GM12873 (cell line): ENCODE results near the gene HSF4.
A peak's percentile ranks its signal among the peaks of the same experiment; 100 is the strongest.

ENCODE experiments used
- TF ChIP-seq, protein P1 (sequence below): IDR thresholded peaks from 2 replicates; pipeline ENCODE4 v1.5.1; 2012; ENCODE audit warnings: low read depth, mild to moderate bottlenecking, moderate library complexity, low read length, control low read depth; ENCODE audit not compliant: insufficient read depth; ENCODE audit errors: missing control alignments

HSF4 gene

GRCh38 chr16:67184995-67185650 is 20.6 kb downstream of the HSF4 start:
- TF ChIP-seq, protein P1, sequence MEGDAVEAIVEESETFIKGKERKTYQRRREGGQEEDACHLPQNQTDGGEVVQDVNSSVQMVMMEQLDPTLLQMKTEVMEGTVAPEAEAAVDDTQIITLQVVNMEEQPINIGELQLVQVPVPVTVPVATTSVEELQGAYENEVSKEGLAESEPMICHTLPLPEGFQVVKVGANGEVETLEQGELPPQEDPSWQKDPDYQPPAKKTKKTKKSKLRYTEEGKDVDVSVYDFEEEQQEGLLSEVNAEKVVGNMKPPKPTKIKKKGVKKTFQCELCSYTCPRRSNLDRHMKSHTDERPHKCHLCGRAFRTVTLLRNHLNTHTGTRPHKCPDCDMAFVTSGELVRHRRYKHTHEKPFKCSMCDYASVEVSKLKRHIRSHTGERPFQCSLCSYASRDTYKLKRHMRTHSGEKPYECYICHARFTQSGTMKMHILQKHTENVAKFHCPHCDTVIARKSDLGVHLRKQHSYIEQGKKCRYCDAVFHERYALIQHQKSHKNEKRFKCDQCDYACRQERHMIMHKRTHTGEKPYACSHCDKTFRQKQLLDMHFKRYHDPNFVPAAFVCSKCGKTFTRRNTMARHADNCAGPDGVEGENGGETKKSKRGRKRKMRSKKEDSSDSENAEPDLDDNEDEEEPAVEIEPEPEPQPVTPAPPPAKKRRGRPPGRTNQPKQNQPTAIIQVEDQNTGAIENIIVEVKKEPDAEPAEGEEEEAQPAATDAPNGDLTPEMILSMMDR = peak; percentile 90

GRCh38 chr16:67185651-67186134 is 21.1 kb downstream of the HSF4 start:
- TF ChIP-seq, protein P1 = no peak

DNA sequence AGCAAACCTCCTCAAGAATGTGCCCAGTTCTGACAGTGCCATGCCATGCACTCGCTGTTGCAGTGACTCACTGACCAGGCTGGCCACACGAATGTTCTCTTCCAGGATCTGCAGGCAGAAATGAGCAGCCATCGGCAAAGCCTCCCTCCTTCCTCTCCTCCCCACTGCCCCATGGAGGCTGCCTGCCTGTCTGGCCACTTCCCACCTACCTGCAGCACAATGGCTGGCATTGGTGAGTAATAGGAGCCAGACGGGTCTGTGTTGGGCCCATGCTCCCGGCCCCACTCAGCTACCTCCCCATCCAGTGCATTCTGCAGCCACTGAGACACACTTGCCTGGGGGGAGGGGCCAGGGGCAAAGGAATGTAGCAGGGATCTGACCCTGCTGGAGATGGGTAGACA is 22.0 kb downstream of the HSF4 start:
- TF ChIP-seq, protein P1 = no peak

DNA sequence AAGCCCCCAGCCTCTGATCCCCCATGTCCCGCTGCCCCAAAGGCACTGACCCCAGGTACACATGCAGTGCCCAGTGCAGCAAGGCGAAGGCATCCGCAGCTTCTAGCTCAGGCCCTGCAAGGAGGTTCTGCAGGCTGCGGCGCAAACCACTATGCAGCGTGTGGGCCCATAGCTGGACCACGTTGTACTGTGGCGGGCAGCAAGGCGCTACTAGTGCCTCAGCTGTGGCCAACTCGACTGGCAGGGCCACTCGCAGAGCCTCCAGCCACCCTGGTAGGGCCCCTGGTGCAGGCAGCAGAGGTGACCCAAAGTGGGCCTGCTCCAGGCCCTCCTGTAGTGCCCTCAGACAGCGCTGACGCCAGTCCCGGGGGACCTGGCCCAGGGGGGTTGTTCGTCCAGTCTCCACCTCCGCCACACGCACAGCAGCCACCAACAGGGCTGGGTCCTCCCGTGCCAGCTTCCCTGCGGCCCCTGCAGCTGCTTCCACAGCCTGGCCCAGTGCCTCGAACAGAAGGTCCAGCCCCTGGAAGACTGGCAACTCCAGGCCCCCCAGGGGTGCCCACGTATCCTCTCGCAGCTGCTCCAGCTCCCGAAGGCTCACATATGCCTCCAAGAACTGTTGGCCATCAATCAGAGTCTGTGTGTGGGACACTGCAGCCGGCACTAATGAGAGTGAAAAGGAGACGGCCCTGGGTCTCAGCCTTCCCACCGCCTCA is 22.8 kb downstream of the HSF4 start:
- TF ChIP-seq, protein P1 = no peak

DNA sequence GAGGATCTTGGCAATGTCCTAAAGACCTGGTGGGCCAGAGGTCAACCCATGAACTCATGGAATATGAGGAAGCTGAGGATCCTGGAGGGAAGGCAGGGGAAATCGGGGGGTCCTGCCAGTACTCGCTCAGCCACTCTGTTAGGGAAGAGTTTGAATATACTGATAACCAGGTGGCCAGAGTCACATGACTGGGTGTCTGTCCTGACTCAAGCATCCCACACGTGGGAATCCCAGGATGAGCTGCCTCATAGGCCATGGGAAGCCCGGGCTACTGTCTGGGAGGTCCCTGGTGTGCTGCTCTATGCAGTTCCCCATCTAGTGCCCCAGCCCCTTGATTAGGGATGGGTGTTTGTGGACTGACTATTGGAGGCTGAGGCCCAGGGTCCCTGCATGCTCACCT is 23.8 kb downstream of the HSF4 start:
- TF ChIP-seq, protein P1 = no peak

- TF ChIP-seq, protein P1 = no peak
Measured at GRCh38 chr16:67188798-67189197, 24.3 kb downstream of the HSF4 start.

DNA sequence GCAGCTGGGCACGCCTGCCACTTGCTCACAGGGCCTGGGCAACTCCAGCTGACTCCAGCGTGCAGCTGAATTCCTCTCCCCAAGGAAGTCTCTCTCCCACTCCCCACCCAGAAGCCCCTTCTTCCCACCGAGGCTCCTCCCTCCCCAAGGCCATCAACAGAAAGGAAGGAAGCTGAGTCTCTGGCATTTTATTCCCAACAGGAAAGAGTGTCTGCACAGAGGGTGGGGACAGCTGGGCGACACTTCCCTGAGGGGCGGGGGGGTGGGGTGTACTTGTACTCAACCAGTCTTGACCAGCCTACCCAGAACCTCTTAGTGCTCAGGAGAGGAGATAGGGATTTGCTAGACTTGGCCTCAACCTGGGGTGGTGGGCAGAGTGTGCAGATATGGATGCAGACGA is 25.5 kb downstream of the HSF4 start, which contains the start of gene EXOC3L1:
Gene EXOC3L1, minus strand, starts transcription at position 96 of the 400 bp plus-strand sequence. CDS start 460 bp downstream, outside the sequence.
- TF ChIP-seq, protein P1 = no peak
